Left kidney (tissue), 8 donors: ENCODE results near the gene CIBAR2. TPM values are rescaled to one million over a fixed set of nuclear protein-coding genes. Genes with fewer than 3 reads are reported as not detected.

Experiments used
- DNase-seq: peaks from one replicate; pipeline ENCODE4 v3.0.0-alpha.2; 2013
- long read RNA-seq, 8 donors: transcript quantifications; one replicate each; lab custom pipeline, GENCODE V29; 2026
- polyA plus RNA-seq: library from polyadenylated mRNA; unstranded; fragments of 120-200 nt; gene quantifications from one replicate; pipeline ENCODE4 v1.2.1, GENCODE V29; 2013; ENCODE audit not compliant: insufficient read length

CIBAR2 gene
- polyA plus RNA-seq: 0.27 TPM
- long read RNA-seq, donor 1: 0 reads
- long read RNA-seq, donor 2: 0 reads
- long read RNA-seq, donor 3: 0 reads
- long read RNA-seq, donor 4: 0 reads
- long read RNA-seq, donor 5: 0 reads
- long read RNA-seq, donor 6: 0 reads
- long read RNA-seq, donor 7: 0 reads
- long read RNA-seq, donor 8: 0 reads

- no peak for DNase-seq
Observed at GRCh38 chr16:85112364-85112763, at the start of gene CIBAR2. Gene CIBAR2 (minus strand): TSS chr16:85112472. CDS start chr16:85112352, 120 bp downstream.

GRCh38 chr16:85159179-85159980 is 47.1 kb upstream of the CIBAR2 start:
- DNase-seq: no peak

GRCh38 chr16:85158743-85159178 is 46.5 kb upstream of the CIBAR2 start:
- DNase-seq: no peak

GRCh38 chr16:85157813-85158742 is 45.8 kb upstream of the CIBAR2 start:
- no peak for DNase-seq

- no peak for DNase-seq
Observed at GRCh38 chr16:85157372-85157771, 45.1 kb upstream of the CIBAR2 start.

- DNase-seq: no peak
Observed at GRCh38 chr16:85156869-85157268, 44.6 kb upstream of the CIBAR2 start.

GRCh38 chr16:85156440-85156839 is 44.2 kb upstream of the CIBAR2 start:
- DNase-seq: no peak

GRCh38 chr16:85153656-85154091 is 41.4 kb upstream of the CIBAR2 start:
- DNase-seq: no peak

GRCh38 chr16:85153046-85153445 is 40.8 kb upstream of the CIBAR2 start:
- no peak for DNase-seq

- no peak for DNase-seq
Observed at GRCh38 chr16:85152414-85153030, 40.2 kb upstream of the CIBAR2 start.

GRCh38 chr16:85151603-85152413 is 39.5 kb upstream of the CIBAR2 start:
- no peak for DNase-seq

GRCh38 chr16:85151079-85151602 is 38.9 kb upstream of the CIBAR2 start:
- DNase-seq: no peak

GRCh38 chr16:85150331-85150940 is 38.2 kb upstream of the CIBAR2 start:
- DNase-seq: no peak

GRCh38 chr16:85149776-85150175 is 37.5 kb upstream of the CIBAR2 start:
- no peak for DNase-seq

GRCh38 chr16:85148931-85149330 is 36.7 kb upstream of the CIBAR2 start:
- no peak for DNase-seq

GRCh38 chr16:85146922-85147651 is 34.8 kb upstream of the CIBAR2 start:
- no peak for DNase-seq

- DNase-seq: no peak
Observed at GRCh38 chr16:85146532-85146797, 34.2 kb upstream of the CIBAR2 start.

GRCh38 chr16:85145734-85146531 is 33.7 kb upstream of the CIBAR2 start:
- DNase-seq: no peak

- DNase-seq: no peak
Observed at GRCh38 chr16:85145188-85145587, 32.9 kb upstream of the CIBAR2 start.
